Measurements from ENCODE around the gene LAMA2.
"Not testable (repeated sequence)": the region's sequence is repeated elsewhere in the genome, so short reads cannot be mapped to it uniquely, and the experiment has no call there.

LAMA2 gene

DNA sequence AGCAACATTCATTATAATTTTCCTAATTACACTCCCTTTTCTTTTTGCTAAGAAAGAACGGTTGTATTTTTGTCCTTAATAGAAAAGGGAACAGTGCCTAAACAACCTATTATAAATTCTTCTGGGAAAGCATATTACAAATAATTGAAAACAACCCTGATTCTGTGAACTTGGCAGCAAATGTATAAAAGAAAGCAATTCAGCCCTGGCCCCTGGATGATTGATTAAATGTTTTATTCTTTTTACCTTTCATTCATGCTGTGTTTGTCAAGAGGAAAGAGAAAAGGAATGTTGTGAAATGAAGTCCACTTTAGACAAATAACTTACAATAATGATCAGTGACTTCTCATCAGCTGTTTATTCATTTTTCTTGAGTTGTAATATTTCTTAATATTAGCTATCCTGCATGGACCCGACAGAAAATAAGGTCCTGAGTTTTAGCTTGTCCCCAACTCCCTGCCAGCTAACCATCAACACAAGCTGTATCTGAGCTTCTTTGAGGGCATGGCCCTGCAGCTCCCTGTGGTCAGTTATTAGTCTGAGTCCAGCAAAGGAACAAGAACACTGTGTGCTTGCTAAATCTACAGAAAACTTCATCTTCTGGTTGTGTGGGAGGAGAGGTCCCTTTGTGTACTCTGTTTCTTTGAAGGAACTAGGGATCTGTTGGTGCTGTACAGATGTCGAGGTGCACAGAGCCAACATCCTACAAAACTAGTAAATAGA, 248.2 kb downstream of the LAMA2 start:
- no peak for DNase-seq

DNA sequence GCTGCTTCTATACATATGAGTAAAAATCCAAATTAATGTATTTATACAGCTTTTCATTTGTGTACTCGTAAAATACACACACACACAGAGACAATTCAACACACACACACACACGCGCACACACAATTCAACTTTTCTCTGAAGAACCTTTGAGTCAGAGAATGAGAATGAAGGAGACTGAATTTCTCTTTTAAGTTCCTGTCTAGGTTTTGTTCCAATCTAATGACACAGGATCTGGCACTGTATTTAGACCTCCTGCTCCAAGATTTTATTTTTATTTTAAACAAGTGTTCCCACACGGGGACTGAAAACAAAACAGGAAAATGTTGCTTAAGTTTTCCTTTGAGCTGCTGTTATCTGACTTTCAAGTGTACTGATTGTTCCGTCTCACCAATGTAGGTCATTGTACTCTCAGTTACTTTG, 250.8 kb downstream of the LAMA2 start:
- no peak for DNase-seq

- DNase-seq = no peak
Observed at GRCh38 chr6:129134535-129134934, 251.6 kb downstream of the LAMA2 start.

GRCh38 chr6:129135451-129135850, 252.5 kb downstream of the LAMA2 start:
- DNase-seq = no peak

- DNase-seq = no peak
Observed at GRCh38 chr6:129136751-129137150, 253.8 kb downstream of the LAMA2 start.

DNA sequence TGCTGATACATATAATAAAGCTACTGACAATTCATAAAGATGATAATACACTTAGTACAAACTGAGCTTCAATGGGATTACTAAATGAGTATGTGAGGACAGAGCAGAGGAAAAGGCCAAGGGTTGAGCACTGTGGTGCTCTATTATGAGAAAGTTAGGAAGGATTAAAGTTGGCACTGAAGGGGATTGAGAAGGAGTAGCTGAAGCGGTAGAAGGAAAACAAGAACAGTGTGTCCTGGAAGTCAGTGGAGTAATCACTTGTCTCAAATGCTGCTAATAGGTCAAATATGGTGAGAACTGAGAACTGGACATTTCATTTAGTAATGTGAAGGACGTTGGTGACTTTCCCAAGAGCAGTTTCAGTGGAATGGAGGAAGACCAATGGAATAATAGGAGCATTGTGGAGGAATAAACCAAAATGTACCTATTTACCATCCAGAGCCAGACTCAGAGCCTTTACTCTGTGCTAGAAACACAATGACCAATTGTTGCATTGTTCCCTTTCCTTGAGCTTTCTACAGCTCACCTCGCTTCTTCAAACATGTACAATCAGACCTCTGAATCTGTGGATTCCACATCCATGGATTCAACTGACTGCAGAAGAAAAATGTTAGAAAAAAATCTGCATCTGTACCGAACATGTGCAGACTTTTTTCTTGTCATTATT, 255.9 kb downstream of the LAMA2 start:
- DNase-seq = no peak

DNA sequence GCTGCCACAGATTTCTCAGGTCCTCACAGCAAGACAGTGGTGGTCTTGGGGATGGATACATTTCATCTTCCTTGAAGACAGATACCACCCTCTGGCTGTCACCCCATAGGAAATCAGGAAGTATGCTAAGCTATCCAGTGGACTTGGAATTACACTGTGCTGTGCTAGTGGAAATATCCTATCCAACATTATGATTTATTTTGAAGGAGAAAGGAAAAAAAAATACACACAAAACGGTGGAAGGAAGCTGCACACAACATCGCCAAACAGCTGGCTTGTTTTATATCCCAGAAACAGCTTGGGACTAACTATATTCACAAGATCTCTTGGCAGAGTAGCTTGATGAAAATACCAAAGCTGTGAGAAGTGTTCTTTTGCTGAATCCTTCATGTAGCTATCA, 257.6 kb downstream of the LAMA2 start:
- DNase-seq = no peak

DNA sequence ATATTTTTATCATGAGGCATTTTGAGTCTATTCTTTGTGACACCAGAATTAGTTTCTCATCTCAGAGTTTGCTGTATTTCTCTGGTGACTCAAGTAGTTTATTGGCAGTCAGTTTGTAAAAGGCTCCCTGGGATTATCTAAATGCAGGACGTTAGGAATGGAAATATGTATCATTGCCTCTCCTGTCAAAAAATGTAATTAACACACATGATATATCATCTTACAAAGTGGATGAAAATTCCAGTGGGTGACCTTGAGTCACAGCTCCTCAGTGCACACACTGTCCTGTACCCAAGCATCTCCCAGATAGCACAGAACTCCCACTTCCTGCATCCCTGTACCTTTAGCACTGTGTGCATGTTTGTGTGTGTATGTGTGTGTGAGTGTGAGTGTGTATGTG, 258.6 kb downstream of the LAMA2 start:
- DNase-seq = no peak

DNA sequence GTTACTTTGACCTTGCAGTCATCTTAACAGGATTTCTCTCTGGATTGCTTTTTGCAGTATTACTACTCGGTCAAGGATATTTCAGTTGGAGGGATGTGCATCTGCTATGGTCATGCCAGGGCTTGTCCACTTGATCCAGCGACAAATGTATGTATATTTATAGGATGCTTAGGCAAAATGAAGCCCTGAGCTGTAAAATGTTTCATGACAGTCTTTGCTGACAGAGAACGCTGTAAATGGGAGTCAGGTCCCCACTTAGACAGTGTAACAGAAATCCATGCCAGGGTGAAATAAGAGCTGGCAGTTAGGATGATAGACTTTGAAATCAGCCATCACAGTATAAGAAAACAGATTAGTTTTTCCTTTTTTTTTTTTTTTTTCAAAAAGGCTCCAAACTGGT, 264.0 kb downstream of the LAMA2 start:
- no peak for DNase-seq

DNA sequence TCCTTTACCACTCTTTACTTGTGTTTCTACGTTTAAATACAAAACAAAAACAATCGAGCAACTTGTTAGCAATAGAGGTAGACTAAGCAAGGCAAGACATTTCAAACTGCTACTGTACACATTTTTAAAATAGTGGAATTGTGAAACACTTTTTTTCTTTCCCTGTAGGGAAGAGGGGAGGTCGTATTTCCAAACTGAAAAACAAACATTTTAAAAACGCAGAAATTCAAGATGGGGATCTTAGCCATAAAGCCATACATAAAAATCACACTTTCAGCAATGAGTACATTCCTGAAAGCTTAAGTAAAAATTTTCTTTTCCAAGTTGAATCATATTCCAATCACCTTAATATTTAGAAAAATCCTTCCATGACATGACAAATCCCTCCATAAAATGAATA, 267.6 kb downstream of the LAMA2 start:
- DNase-seq = no peak

GRCh38 chr6:129153257-129153656, 270.3 kb downstream of the LAMA2 start:
- no peak for DNase-seq

- not testable (repeated sequence) for DNase-seq
Observed at GRCh38 chr6:129159242-129159641, 276.3 kb downstream of the LAMA2 start.

DNA sequence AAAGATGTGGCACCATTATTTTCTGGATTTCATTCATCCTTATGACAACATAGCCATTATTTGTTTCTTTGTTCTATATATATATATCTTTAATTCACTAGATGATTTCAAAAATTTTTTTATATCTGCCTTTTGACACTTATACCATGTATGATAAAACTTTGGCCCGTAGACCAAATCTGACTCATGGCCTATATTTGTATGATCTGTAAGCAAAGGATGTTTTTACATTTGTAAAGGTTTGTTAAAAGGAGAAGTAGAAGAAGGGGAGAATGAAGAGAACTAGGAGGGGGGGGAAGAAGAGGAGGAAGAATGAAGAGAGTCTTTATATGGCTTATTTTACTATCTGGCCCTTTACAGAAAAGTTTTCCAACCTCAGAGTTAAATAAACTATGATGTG, 279.7 kb downstream of the LAMA2 start:
- no peak for DNase-seq

DNA sequence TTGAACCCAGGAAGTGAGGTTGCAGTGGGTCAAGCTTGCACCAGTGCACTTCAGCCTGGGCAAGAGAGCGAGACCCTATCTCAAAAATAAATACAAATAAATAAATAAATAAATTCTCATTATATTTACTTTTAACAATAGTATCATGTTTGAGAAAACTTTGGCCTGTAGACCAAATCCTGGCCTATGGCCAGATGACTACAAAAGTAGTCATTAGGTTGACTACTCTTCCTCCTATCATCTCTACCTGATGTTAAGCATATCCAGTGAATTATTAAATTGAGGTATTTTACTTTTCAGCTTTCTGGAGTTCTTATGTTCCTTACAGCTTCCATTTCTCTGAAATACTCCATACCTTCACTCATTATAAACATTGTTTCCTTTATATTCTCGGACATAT, 280.6 kb downstream of the LAMA2 start:
- no peak for DNase-seq

DNA sequence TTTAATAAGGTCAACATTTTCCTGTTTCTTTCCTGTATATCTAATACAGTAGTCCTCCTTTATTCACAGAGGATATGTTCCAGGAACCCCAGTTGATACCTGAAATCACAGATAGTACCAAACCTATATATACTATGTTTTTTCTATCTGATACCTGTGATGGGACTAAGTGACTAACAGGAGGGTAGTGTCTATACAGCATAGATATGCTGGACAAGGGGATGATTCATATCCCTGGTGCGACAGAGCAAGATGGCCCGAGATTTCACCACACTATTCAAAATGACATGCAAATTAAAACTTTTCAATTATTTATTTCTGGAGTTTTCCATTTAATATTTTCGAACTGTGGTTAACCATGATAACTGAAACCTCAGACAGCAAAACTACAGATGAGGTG, 281.1 kb downstream of the LAMA2 start:
- DNase-seq = no peak

- DNase-seq = not testable (repeated sequence)
Observed at GRCh38 chr6:129172279-129172995, 289.5 kb downstream of the LAMA2 start.

- no peak for DNase-seq
Observed at GRCh38 chr6:129175066-129175465, 292.1 kb downstream of the LAMA2 start.

DNA sequence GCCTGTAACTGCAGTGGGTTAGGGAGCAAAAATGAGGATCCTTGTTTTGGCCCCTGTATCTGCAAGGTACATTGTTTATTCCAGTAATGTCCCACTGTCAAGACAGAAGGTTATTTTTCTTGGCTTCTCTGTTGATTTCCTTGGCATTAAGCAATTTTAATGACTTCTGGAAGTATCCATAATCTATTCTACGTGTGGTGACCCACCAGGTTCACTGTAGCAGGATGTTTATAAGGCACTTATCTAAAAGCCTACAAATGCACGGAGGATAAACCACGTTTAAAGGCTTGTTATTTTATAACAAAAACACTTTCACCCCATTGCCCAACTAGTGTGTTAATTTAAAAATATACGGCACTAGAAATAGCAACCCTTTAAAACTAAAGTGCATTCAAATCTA, 294.9 kb downstream of the LAMA2 start:
- DNase-seq = no peak

- DNase-seq = no peak
Observed at GRCh38 chr6:129179283-129179682, 296.3 kb downstream of the LAMA2 start.

DNA sequence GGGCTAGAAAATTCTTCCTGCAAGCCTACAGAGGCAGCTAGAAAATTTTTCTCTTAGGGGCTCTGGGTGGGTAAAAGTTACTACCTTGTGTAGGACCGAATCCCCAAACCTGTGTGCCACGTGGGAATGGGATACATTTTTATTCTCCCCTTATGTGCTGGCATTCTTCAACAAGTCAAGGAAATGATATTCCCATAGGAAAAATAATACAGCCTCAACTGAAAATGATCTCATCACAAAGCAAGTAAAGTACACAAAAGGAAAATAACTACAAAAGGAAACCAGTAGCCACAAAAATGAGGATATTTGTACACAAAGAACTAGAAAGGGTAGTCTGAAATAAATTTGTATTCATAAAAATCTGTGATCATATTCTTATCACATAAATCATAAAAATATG, 298.1 kb downstream of the LAMA2 start:
- DNase-seq = no peak

DNA sequence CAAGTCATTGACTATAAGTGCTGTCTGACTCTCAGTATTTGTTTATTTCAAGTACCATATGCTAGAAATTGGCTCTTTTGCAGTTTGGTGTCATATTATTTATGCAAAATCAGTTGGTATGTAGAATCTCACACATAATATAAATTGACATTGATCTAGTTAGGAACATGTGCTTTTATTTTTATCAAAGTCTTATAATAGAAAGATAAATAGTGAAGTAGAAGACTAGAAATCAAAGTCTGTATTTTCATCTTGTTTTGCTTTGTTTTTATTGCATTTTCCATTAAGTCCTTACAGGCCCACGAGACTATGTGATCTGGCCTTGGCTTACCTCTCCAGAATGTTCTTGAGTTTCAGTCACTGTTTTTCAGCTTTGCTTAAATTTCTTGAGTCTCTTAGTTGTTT, 300.3 kb downstream of the LAMA2 start:
- DNase-seq = no peak

DNA sequence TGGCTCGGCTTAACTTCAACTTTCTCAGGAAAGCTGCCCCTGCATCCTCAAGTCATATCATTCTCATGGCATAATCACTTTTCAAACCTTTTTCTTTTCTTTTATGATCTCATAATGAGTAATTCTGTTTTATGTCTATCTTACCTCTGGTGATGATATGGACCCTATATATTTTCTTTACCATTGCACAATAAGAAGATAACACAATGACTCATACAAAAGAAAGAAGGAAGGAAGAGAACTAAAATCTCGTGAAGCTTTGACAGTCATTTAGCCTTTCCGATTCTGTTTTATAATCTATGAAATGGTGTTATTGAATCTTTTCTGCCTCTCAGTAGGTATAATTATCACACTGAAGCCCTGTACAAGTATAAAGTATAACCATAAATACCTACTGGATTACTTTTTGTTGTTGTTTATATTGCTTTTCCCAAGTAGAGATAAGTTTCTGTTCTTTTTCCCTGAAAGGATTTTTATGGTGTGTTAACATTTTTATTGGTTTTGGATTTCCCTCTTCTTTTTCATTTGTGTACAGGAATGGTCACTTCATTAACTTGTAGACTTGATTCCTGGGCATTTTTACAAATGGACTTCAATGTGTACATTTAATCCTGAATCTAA, 300.9 kb downstream of the LAMA2 start:
- no peak for DNase-seq

- no peak for DNase-seq
Observed at GRCh38 chr6:129184324-129184723, 301.4 kb downstream of the LAMA2 start.
